Kidney (tissue), 14 donors: ENCODE measurements around the gene GRWD1. TPM values are rescaled to one million over a fixed set of nuclear protein-coding genes. Genes with fewer than 3 reads are reported as not detected.

Experiments
- DNase-seq, 5 donors: peaks; one replicate each; pipeline ENCODE4 v3.0.0-alpha.2; 2013 to 2020
- FAIRE-seq: peaks from 2 replicates; lab custom pipeline; 2012; peaks lifted over from hg19 to GRCh38; lab: Jason Lieb, UNC
- H3K27ac ChIP-seq, 2 donors: one replicate each; pipeline ENCODE4 v1.7.0; 2013; ENCODE audit warnings: low read depth in 2 of 2, low read length in 2 of 2, inconsistent platforms in 1 of 2
- H3K27me3 ChIP-seq: one replicate; pipeline ENCODE4 v1.7.1; 2013; ENCODE audit warnings: low read length, inconsistent platforms; ENCODE audit not compliant: control insufficient read depth, insufficient read depth
- H3K36me3 ChIP-seq, 3 donors: one replicate each; pipeline versions ENCODE4 v1.7.0 to v1.7.1; 2013; ENCODE audit warnings: low read length in 3 of 3, control low read depth in 1 of 3, inconsistent platforms in 1 of 3; ENCODE audit not compliant: insufficient read depth in 3 of 3, control insufficient read depth in 2 of 3
- H3K4me1 ChIP-seq, 3 donors: one replicate each; pipeline versions ENCODE4 v1.7.0 to v1.7.1; 2013; ENCODE audit warnings: low read length in 3 of 3, inconsistent platforms in 1 of 3, low read depth in 1 of 3; ENCODE audit not compliant: control insufficient read depth in 2 of 3, insufficient read depth in 2 of 3
- H3K4me3 ChIP-seq, 3 donors: one replicate each; pipeline versions ENCODE4 v1.7.0 to v1.8.1; 2013; ENCODE audit warnings: low read length in 3 of 3, control low read depth in 1 of 3, inconsistent platforms in 1 of 3
- H3K9ac ChIP-seq, 3 donors: one replicate each; pipeline versions ENCODE4 v1.7.0 to v1.7.1; 2013; ENCODE audit warnings: low read length in 3 of 3, control low read depth in 1 of 3, inconsistent platforms in 1 of 3
- H3K9me3 ChIP-seq, 3 donors: one replicate each; pipeline versions ENCODE4 v1.7.0 to v1.7.1; 2013; ENCODE audit warnings: low read length in 3 of 3, control low read depth in 1 of 3, inconsistent platforms in 1 of 3; ENCODE audit not compliant: control insufficient read depth in 2 of 3, insufficient read depth in 1 of 3
- CTCF ChIP-seq: IDR thresholded peaks from 3 replicates; pipeline ENCODE4 v1.5.1; 2012; ENCODE audit warnings: mild to moderate bottlenecking, moderate library complexity, borderline replicate concordance; ENCODE audit not compliant: insufficient read depth; ENCODE audit errors: extremely low read depth
- intact Hi-C: fragments of 100-400 bp; cut with DNase I; formaldehyde crosslinking; loops from one replicate; pipeline ENCODE4 v1.11.1; 2022
- polyA plus RNA-seq: library from polyadenylated mRNA; stranded (reverse); fragments of 350-450 nt; fragmentation: Illumina TruSeq; extraction: RNeasy Lipid Tissue Mini Kit (QIAGEN cat#74804); gene quantifications from one replicate; pipeline ENCODE4 v1.2.3, GENCODE V29; 2014; ENCODE audit warnings: low read depth, low replicate concordance; ENCODE audit not compliant: insufficient read depth
- total RNA-seq: library from RNA; stranded (reverse); fragmentation: NEBNext Ultra II Directional; extraction: Animal tissue kit (Norgen Biotek cat#: 25700); gene quantifications from one replicate; pipeline ENCODE4 v1.2.1, GENCODE V29; 2021
- donor health status: control.
- donor health status: control.
- donor health status: control.
- donor health status: control.
- donor health status: control.
- donor health status: DM: yes; HTN: yes; CAD: no.
- donor health status: Normal renal cell carcinoma (clear cell type).

GRWD1 gene
- total and polyA plus RNA-seq, 2 donors from 2014 or later, result 19.0 to 34.0 TPM

GRCh38 chr19:48450441-48450840 is 4.7 kb downstream of the GRWD1 start:
- TF ChIP-seq CTCF, result no peak
- intact Hi-C loops, result no loop called here
- Histone ChIP-seq H3K4me3 (no peak overlapping the region), H3K27ac (no peak overlapping the region), H3K27me3 (no peaks in the 10 kb centered on the region), H3K4me1 (peaks cover 0 to 6% (median under 1%) of the 10 kb centered on the region in 3 donors), H3K36me3 (peaks cover 2 to 25% (median 16%) of the 10 kb centered on the region in 3 donors), H3K9ac (no peak overlapping the region), H3K9me3 (no peaks in the 10 kb centered on the region)
- DNase-seq, result no peak
- no peak for FAIRE-seq

- FAIRE-seq (no peak), DNase-seq (no peak)
- H3K9ac ChIP-seq, result no peak overlapping the region
- no peaks in the 10 kb centered on the region for H3K9me3 ChIP-seq
- no peak overlapping the region for H3K4me3 ChIP-seq
- peaks cover 0 to 6% (median 0%) of the 10 kb centered on the region in 3 donors for H3K4me1 ChIP-seq
- no peak overlapping the region for H3K27ac ChIP-seq
- no peaks in the 10 kb centered on the region for H3K27me3 ChIP-seq
- TF ChIP-seq CTCF, result no peak
- H3K36me3 ChIP-seq, result peaks cover 2 to 25% (median 16%) of the 10 kb centered on the region in 3 donors
- intact Hi-C loops, result no loop called here
Measured at GRCh38 chr19:48450863-48451262, 5.1 kb downstream of the GRWD1 start.

- no peak for TF ChIP-seq CTCF
- DNase-seq (no peak), FAIRE-seq (no peak)
- intact Hi-C loops, result no loop called here
- no peaks in the 10 kb centered on the region for H3K9me3 ChIP-seq
- no peak overlapping the region for H3K4me3 ChIP-seq
- peaks cover 2 to 25% (median 16%) of the 10 kb centered on the region in 3 donors for H3K36me3 ChIP-seq
- H3K27me3 ChIP-seq, result no peaks in the 10 kb centered on the region
- H3K4me1 ChIP-seq, result peaks cover 0 to under 1% (median 0%) of the 10 kb centered on the region in 3 donors
- no peak overlapping the region for H3K27ac ChIP-seq
- no peak overlapping the region for H3K9ac ChIP-seq
Measured at GRCh38 chr19:48451624-48452023, 5.8 kb downstream of the GRWD1 start.
